GM13976 (cell line): ENCODE measurements around the gene FCAMR.
A peak's percentile ranks its signal among the peaks of the same experiment; 100 is the strongest.

Experiments
- DNase-seq: peaks from one replicate; pipeline ENCODE4 v3.0.0; 2012; ENCODE audit warnings: low spot score
- CTCF ChIP-seq: IDR thresholded peaks from 2 replicates; pipeline ENCODE4 v1.5.1; 2012; ENCODE audit warnings: borderline replicate concordance, mild to moderate bottlenecking; ENCODE audit not compliant: insufficient read depth; ENCODE audit errors: extremely low read depth, missing control alignments, control extremely low read depth
- in situ Hi-C: fragments of 300-500 bp; cut with MboI; formaldehyde crosslinking; loops from one replicate; pipeline ENCODE4 v1.12.0; 2022; ENCODE audit warnings: low sequenced_read_pairs, mixed read lengths, inconsistent platforms; ENCODE audit not compliant: unreplicated experiment

FCAMR gene

GRCh38 chr1:206918076-206918475, 52.2 kb downstream of the FCAMR start:
- in situ Hi-C loops, result no loop called here
- no peak for DNase-seq
- TF ChIP-seq CTCF, result no peak

GRCh38 chr1:206916000-206916709, 54.1 kb downstream of the FCAMR start:
- in situ Hi-C loops, result no loop called here
- no peak for TF ChIP-seq CTCF
- no peak for DNase-seq

GRCh38 chr1:206915030-206915735, 55.1 kb downstream of the FCAMR start:
- in situ Hi-C loops, result no loop called here
- TF ChIP-seq CTCF, result no peak
- no peak for DNase-seq

- no peak for DNase-seq
- no peak for TF ChIP-seq CTCF
- in situ Hi-C loops, result loop anchor here (5.0 kb wide), 1 partner anchor 177 kb away; no protein-coding TSS in a partner anchor
These were observed 56.3 kb downstream of the FCAMR start for GRCh38 chr1:206913766-206914537.

- peak; percentile 71 for TF ChIP-seq CTCF
- peak; percentile 74 for DNase-seq
- in situ Hi-C loops, result loop anchor here (5.0 kb wide), 1 partner anchor 175 kb away; no protein-coding TSS in a partner anchor
These were observed 57.7 kb downstream of the FCAMR start for GRCh38 chr1:206912445-206913095.

GRCh38 chr1:206911064-206911663, 59.1 kb downstream of the FCAMR start:
- DNase-seq, result peak; percentile 62
- peak; percentile 33 for TF ChIP-seq CTCF
- in situ Hi-C loops, result loop anchor here (5.0 kb wide), 1 partner anchor 174 kb away; no protein-coding TSS in a partner anchor
